Ishikawa (cell line): ENCODE results near the gene NEU4.

Experiments used
- CEBPB ChIP-seq: IDR thresholded peaks from 2 replicates; pipeline ENCODE4 v1.6.1; 2012
- CREB1 ChIP-seq: IDR thresholded peaks from 2 replicates; pipeline ENCODE4 v1.6.1; 2012; ENCODE audit warnings: low read depth
- EGR1 ChIP-seq: IDR thresholded peaks from 2 replicates; pipeline ENCODE4 v1.6.1; 2012
- EP300 ChIP-seq: IDR thresholded peaks from 2 replicates; pipeline ENCODE4 v1.6.1; 2012; ENCODE audit warnings: borderline replicate concordance
- FOXM1 ChIP-seq: IDR thresholded peaks from 2 replicates; pipeline ENCODE4 v1.6.1; 2012; ENCODE audit warnings: low read depth, borderline replicate concordance
- MAX ChIP-seq: IDR thresholded peaks from 2 replicates; pipeline ENCODE4 v1.6.1; 2012
- NFIC ChIP-seq: IDR thresholded peaks from 2 replicates; pipeline ENCODE4 v1.6.1; 2012
- RAD21 ChIP-seq: IDR thresholded peaks from 2 replicates; pipeline ENCODE4 v1.6.1; 2012; ENCODE audit warnings: low read depth
- REST ChIP-seq: IDR thresholded peaks from 2 replicates; pipeline ENCODE4 v1.6.1; 2012; ENCODE audit warnings: low read depth, mild to moderate bottlenecking
- TAF1 ChIP-seq: IDR thresholded peaks from 2 replicates; pipeline ENCODE4 v1.6.1; 2012; ENCODE audit warnings: low read depth, mild to moderate bottlenecking
- TCF12 ChIP-seq: IDR thresholded peaks from 2 replicates; pipeline ENCODE4 v1.6.1; 2012; ENCODE audit warnings: low read depth
- TEAD4 ChIP-seq: IDR thresholded peaks from 2 replicates; pipeline ENCODE4 v1.6.1; 2012
- USF1 ChIP-seq: IDR thresholded peaks from 2 replicates; pipeline ENCODE4 v1.6.1; 2012
- YY1 ChIP-seq: IDR thresholded peaks from 2 replicates; pipeline ENCODE4 v1.6.1; 2012; ENCODE audit warnings: low read depth
- ZBTB7A ChIP-seq: IDR thresholded peaks from 2 replicates; pipeline ENCODE4 v1.6.1; 2012; ENCODE audit warnings: low read depth

The NEU4 gene

GRCh38 chr2:241811952-241812729 is 3.1 kb downstream of the NEU4 start:
- TF ChIP-seq FOXM1 (no peak), EP300 (no peak), CREB1 (no peak), USF1 (no peak), EGR1 (no peak), TEAD4 (no peak), TCF12 (no peak), NFIC (no peak), MAX (no peak), ZBTB7A (no peak), YY1 (no peak), REST (no peak), CEBPB (no peak), RAD21 (no peak), TAF1 (no peak)

- no peak for TF ChIP-seq CEBPB
- TF ChIP-seq YY1 = no peak
- no peak for TF ChIP-seq EP300
- TF ChIP-seq MAX = no peak
- TF ChIP-seq NFIC = no peak
- TF ChIP-seq RAD21 = no peak
- no peak for TF ChIP-seq FOXM1
- TF ChIP-seq ZBTB7A = no peak
- no peak for TF ChIP-seq TCF12
- no peak for TF ChIP-seq CREB1
- TF ChIP-seq TAF1 = no peak
- TF ChIP-seq USF1 = no peak
Observed at GRCh38 chr2:241812730-241813643, 4.0 kb downstream of the NEU4 start.

GRCh38 chr2:241813644-241814392 is 4.8 kb downstream of the NEU4 start:
- TF ChIP-seq EGR1 (no peak), CEBPB (no peak), RAD21 (no peak), MAX (no peak), EP300 (no peak), TAF1 (no peak), USF1 (no peak), REST (no peak), NFIC (no peak), YY1 (no peak), TEAD4 (no peak), ZBTB7A (no peak), FOXM1 (no peak), TCF12 (no peak), CREB1 (no peak)

- TF ChIP-seq EGR1 = no peak
- no peak for TF ChIP-seq MAX
- TF ChIP-seq TEAD4 = no peak
- TF ChIP-seq ZBTB7A = no peak
- TF ChIP-seq REST = no peak
Observed at GRCh38 chr2:241814393-241814642, 5.3 kb downstream of the NEU4 start.
